CD4-positive, alpha-beta T cell treated with Interferon gamma for 1 hour (primary cell): ENCODE measurements around the gene NUP62.
"Not testable (repeated sequence)": the region's sequence is repeated elsewhere in the genome, so short reads cannot be mapped to it uniquely, and the experiment has no call there.

Source experiments
- DNase-seq: peaks from one replicate; pipeline ENCODE4 v3.0.0-alpha.2; 2020

Gene NUP62

DNA sequence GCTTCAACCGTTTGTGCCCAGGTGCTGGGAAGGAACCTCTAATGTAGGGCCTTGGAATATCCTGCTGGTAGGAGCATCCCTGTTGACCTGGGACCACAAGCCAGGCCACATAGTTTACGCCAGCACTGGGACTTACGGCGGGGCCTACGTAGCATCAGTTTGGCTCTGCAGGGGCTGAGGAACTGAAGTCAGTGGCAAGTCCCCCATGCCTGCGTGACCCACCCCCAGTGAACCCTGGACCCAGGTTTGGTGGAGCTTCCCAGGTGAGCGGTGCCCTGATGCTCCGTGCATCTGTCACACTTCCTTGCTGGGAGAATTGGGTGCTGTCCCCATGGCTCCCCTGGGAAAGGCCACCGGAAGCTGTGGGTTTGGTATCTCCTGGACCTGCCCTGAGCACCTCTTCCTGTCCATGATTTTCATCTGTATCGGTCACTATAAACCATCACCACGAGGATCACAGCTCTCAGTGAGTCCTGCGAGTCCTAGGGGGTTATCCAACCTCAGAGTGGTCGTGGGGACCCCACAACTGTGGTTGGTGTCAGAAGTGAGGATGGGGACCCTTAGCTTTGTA, 21.7 kb upstream of the NUP62 start:
- no peak for DNase-seq

DNA sequence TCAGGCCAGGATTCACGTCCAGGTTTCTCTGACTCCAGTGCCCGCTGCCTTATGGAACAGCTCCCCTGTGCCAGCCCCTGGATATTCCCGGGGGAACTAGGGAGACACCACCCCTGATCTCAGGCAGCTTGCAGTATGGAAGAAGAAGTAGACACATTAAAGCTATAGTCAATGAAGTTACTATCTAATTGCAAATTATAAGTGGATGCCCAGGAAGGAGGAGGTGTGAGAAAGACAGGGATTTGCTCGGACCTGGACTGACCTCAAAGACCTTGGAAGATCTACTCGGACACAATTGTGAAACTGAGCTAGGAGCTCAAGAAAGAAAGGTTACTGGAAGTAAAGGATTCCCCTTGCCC, 21.3 kb upstream of the NUP62 start:
- no peak for DNase-seq

DNA sequence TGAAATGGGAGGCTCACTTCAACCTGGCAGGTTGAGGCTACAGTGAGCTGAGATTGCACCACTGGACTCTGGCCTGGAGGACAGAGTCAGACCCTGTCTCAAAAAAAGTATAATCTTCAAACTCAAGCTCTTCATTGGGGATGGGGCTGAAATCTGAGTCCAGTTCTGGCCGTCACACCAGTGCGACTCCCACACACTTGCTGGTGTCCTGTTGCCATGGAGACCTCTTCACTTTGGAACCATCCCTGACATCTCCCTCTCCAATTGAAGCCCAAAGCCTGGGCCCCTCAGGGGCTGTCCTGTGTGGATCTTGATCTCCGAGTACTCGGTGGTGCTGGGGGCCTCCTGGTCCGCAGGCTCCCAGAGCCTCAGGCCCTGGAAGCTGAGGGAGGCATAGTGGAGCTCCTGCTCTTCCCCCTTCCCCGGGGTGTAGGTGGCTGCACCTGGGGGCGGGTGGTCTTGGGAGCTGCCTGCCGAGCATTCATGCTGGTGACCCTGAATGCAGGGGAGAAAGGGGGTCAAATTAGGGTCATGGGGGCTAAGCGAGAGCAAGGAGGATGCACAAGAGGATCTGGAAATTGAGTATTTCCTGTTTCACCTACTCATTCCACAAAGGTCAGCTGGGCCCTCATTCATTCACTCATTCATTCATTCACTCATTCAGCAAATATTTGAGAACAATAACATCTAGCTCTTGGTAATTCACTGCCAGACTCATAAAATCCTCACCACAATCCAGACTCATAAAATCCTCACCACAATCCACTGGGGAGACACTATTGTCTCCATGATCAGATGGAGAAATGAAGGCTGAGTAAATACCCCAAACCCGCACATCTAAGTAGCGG, 20.7 kb upstream of the NUP62 start:
- no peak for DNase-seq

DNA sequence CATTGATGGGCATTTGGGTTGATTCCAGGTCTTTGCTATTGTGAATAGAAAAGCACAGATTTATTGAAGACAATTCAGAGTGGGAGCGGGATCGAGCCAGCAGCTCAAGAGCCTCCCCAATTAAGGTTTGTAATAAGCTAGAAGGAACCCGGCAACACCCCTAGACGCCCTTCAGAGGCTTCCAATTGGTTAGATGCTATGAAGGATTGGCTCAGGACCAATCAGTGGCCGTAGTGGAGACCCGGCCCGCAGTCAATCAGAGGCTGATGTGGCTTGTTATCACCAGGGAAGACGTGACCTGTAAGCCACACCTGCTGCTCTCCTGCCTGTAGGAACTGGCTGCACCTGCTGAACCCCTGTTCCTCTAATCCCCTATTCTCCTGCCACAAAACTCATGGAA, 17.1 kb upstream of the NUP62 start:
- no peak for DNase-seq

DNA sequence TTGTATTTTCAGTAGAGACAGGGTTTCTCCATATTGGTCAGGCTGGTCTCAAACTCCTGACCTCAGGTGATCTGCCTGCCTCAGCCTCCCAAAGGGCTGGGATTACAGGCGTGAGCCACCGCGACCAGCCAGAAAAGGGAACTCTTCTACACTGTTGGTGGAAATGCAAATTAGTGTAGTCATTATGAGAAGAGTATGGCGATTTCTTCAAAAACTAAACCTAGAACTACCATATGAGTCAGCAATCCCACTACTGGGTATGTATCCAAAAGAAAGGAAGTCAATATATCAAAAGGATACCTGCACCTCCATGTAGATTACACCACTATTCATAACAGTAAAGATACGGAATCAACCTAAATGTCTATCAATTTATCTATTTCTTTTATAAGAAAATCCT, 15.3 kb upstream of the NUP62 start:
- not testable (repeated sequence) for DNase-seq

DNA sequence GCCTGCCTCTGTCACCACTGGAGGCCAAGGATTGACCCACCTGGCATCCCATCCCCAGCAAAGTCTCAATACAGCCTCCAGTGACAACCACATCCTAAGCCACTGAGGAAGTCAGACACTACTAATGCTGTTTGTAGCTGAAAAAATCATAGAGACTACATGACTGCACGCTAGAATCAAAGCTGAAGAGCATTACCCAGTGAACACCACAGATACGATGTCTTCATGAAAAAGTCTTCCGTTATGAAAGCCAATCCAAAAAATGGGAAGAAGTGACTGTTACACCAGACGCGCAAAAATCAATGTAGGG, 11.1 kb upstream of the NUP62 start:
- no peak for DNase-seq

DNA sequence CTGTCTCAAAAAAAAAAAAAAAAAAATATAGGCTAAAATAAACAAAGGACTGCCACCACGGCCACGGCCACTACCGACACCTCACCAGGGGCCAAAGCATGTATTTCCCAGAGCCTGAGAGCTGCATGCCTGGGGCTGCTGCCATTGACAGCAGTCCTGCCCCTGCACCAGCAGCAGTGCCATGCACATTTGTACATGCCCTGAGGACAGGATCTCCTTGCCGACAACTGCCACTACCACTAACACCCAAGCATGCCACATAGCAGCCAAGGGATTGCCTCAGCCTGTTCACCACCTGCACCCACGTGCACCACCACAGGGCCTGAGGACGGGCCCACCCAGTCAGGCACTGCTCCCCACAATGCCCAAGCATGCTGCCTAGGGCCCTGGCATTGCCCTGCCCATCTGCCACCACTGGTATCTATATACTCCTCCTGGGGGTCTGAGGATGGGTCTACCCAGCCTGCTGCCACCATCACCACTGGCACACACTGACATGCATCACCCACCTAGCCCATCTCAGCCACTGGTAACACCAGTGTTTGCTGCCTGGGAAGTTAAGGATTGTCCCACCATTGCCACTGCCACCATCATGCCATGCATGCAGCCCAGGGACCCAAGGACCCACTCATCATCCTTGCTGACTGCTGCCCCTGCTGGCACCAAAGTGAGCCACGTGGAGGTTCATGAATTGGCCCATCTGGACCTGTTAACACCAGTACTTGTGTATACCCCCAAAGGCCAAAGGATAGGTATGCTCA, 10.6 kb upstream of the NUP62 start:
- DNase-seq = no peak

DNA sequence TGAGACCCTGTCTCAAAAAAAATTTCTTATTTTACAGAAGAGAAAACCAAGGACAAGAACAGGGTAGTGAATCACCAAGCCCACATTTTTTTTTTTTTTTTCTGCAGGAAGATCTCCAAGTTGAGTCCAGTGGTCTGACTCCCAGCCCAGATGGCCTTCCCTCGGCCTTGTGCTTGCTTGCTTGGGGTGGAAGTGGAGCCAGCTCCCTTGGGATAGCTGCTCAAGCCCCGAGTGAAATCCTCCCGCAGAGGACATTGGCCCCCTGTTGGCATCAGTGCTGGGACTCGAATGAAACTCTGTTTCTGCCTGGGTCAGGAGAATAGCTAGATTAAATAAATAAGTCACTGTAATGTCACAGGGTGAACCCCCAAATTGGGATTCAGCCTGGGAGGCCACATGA, 9.4 kb upstream of the NUP62 start:
- DNase-seq = no peak

DNA sequence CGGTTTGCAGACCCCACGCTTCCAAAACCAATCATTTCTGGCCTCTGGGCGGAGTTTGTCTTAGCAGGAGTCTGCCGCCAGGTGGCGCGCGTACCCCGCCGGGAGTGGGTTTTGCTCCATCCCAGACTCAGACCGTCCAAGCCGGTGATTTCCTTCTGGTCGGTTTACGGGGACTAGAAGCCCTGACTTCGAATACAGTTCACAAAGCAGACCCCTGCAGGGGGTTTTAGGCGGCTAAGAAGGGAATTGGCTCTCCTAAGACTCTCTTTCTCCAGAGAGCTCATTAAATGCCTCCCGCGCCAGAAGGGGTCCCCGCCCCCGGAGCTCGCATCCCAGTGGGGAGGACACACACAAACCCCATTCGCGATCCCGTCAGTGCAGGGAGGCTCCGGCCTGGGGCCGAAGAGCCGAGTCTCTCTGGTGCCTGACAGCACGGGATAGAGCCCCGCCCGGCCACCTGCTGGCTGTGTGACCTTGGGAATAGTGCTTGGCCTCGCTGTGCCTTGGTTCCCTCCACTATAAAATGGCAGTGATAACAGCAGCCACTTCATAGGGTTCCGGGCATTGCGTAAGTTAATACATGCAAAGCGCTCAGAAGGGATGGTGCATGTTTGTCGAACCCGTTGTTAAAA, 8.6 kb upstream of the NUP62 start:
- DNase-seq = peak; percentile 65

DNA sequence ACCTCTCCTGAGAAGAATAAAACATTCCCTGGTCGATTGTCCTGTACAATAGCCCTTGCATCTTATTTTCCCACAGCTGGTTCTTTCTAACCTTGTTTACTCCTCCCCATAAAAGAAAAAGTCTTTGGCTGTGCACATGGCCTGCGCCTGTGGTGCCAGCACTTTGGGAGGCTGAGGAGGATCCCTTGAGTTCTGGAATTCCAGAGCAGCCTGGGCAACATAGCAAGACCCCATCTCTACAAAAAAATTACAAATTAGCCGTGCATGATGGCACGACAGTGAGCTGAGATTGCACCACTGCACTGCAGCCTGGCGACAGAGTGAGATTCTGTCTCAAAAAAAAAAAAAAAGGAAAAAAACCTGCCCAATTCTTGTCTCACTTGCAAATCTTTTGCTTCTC, 7.2 kb upstream of the NUP62 start:
- DNase-seq = no peak

DNA sequence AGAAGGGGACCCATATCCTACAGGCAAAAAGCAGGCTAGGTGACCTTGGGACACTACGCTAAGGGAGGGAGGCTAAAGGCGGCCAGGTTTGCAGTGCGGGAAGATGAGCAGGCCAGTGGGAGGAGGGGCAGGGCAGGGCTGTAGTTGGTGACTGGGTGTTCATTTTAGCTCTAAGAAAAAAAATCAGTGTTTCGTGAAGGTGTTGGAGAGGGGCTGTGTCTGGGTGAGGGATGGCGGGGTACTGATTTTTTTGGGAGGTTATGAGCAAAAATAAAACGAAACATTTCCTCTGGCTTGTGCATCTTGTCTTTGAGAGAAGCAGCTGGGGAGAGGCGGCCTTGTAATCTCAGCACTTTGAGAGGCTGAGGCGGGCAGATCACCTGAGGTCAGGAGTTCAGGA, 4.3 kb upstream of the NUP62 start:
- no peak for DNase-seq

DNA sequence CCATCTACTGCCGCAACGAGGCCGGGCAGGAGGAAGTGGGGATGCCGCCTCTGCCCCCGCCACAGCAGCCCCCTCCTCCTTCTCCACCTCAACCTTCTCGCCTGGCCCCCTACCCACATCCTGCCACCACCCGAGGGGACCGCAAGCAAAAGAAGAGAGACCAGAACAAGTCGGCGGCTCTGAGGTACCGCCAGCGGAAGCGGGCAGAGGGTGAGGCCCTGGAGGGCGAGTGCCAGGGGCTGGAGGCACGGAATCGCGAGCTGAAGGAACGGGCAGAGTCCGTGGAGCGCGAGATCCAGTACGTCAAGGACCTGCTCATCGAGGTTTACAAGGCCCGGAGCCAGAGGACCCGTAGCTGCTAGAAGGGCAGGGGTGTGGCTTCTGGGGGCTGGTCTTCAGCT, 3.4 kb upstream of the NUP62 start:
- peak; percentile 52 for DNase-seq

DNA sequence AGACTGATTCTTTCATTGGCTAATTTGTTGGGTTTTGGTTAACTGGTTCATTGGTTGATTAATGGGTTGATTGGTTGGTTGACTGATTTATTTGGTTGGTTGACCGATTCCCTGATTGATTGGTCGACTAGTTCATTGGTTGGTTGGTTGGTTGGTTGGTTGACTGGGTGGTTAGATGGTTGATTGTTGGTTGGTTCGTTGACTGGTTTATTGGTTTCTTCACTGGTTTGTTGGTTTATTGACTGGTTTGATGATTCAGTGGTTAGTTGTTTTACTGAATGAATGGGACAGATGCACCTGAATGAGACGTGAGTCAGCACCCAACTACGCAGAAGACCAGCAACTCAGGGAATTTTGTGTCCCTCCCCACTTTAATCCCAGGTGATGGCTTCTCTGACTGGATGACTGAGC, 2.7 kb upstream of the NUP62 start:
- DNase-seq = no peak

DNA sequence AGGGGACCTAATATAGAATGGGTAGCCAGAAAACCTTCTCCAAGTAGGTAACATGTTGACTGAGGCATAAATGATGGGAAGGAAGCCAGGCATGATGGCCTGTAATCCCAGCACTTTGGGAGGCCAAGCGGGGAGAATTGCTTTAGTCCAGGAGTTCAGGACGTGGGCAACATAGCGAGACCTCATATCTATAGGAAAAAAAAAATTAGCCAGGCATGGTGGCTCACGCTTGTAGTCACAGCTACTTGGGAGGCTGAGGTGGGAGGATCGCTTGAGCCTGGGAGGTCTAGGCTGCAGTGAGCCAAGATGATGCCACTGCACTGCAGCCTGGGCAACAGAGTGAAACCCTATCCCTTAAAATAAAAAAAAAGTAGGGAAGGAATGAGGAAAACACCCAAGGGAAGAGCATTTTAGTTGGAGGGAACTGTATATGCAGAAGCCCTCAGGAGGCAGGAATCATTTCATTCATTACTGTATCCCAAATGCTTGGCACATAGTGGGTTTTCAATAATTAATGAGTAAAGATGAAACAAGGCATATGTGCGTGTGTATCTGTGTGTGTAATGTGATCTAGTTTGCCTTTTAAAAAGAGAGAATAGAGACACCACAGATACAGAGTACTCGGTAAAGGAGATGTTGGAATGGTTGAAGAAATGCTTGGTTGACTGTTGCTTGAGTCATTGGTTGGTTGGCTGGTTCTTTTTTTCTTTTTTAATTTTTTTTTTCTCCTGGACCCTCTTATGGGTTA, 2.2 kb upstream of the NUP62 start:
- DNase-seq = no peak

DNA sequence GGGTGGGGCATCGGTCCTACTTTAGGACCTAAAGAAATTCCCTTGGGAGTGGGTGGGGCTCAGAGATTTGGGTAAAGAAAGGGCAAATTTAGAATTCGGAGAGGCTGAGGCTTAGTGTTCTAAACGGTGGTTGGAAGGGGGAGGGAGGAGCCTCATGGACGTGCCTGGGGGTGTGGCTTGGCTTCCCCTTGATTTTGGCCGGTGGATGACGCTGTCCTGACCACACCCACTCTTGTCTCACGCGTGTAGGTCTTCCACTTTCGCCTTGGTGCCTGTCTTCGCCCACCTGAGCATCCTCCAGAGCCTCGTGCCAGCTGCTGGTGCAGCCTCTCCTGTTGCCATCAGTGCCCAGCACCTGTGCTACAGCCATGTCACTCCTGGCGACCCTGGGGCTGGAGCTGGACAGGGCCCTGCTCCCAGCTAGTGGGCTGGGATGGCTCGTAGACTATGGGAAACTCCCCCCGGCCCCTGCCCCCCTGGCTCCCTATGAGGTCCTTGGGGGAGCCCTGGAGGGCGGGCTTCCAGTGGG, 1.2 kb upstream of the NUP62 start:
- peak; percentile 32 for DNase-seq

DNA sequence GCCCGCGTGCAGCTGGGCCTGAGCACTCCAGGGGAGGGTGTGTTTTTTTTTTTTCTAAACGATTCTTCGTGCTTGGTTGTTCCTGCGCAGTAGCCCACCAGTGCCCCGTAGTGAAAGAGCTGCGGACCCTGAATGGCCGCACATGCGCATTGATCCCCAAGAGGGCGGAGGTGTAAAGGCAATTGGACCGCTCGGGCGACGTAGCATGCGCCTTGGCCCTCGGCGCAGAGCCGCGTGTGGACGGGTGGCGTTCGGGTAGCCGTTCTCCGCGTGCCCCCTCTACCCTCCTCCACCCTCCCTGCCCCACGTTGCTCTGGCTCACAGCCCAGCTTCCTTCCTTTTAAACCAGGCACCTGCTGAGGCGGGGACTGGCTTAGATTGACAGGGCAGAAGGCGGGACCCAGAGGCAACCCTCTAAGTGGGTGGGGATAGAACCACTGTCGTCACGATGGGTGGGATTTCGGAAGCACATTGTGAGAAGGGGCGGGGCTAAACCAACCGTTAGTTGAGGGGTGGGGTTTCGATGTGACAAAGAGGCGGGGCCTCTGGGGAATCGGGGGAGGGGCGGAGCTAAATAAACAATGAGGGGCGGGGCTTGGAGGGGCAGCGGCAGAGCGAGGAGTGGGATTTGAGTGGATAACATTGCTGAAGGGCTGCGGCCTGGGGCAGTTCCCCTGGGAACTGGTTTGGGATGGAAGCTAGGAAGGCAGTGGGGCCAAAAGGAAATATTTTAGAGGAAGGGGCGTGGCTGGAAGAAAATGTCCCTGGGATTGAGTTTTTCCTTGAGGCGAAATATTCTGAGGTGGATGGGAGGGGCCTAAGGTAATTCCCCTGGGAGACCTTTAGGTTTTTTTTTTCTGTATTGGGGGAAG, 543 bp upstream of the NUP62 start:
- DNase-seq = peak; percentile 97

DNA sequence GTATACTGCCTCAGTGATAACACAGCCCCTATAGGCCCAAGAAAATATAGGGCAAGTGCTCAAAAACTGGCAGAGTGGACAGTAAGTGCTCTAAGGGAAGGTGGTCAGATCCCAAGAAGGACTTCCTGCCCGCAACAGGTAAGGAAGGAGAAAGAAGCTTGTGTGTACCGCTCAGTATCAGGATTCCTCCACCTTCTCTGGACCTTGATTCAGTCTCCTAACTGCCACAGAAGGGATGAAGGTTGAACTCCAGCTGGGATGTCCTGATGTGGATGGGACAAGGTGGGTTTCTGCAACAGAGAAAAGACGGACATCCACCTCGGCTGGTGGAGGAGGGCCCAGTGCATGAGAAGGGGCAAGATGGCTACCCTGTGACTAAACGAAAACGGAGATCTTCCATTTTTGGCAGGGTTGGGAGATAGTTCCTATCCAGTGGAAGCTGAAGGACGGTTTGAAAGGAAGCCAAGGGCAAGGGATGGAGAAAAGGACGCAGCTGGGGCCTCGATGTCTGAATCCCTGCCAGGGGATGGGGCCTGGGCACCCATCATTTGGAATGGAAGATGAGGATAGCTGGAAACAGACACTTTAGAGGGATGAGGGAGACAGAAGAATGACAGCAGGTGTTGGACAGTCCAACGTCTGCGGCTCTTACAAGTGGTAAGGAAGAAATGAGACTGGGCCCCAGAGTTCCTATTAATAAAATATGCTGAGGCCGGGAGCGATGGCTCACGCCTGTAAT, 1.6 kb downstream of the NUP62 start:
- DNase-seq = no peak

DNA sequence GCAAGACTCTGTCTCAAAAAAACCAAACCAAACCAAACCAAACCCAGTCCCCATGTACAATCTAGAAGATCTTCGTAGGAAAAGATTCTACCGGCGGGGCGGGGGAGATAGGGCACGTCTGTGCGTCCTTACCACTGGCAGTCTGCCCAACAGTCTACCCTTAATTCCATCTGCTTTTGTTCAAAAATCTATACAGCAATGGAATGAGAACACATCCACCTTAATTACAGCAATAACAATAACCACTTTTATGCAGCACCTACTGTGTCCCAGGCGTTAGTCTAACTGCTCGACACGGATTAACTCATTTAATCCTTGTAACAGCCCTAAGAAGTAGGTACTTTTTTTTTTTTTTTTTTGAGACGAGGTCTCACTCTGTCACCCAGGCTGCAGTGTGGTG, 2.8 kb downstream of the NUP62 start:
- no peak for DNase-seq

DNA sequence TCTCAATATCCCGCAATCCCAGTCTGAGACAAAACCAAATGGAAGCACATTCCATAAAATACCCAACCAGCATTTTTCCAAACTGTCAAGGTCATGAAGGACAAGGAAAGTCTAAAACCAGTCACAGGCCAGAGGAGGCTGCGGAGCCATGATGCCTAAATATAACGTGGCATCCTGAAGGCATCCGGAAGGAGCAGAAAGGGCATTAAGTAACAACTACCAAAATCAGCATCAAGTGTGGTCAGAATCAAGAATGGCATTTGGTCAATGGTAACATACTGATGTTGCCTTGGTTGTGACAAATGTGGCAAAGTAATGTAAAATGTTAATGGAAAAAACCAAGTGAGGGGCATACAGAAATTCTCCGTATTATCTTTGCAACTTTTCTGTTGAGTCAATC, 3.8 kb downstream of the NUP62 start:
- no peak for DNase-seq

DNA sequence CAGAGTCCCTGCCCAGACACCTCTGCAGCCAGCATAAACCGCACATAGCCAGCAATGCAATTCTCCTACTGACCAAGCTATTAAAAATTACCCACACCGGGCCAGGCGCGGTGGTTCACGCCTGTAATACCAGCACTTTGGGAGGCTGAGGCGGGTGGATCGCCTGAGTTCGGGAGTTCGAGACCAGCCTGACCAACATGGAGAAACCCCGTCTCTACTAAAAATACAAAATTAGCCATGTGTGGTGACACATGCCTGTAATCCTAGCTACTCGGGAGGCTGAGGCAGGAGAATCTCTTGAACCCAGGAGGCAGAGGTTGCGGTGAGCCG, 4.5 kb downstream of the NUP62 start:
- not testable (repeated sequence) for DNase-seq
